HepG2 (cell line): ENCODE results near the gene ZFYVE28. TPM values are rescaled to one million over a fixed set of nuclear protein-coding genes. Genes with fewer than 3 reads are reported as not detected.

Experiments used
- BCL6 ChIP-seq: IDR thresholded peaks from 2 replicates; pipeline ENCODE4 v1.6.1; 2016; ENCODE audit warnings: missing genetic modification reagents, missing compliant biosample characterization
- EP300 ChIP-seq, 3 experiments: sonication (generic) in 1 of 3; formaldehyde crosslinking in 1 of 3; IDR thresholded peaks; 2 replicates each; pipeline versions ENCODE4 v1.5.1 to v1.6.1; 2011 to 2020; ENCODE audit warnings: low read depth in 2 of 3, low read length in 2 of 3, borderline replicate concordance in 1 of 3, improper control_type of control experiment in 1 of 3, mild to moderate bottlenecking in 1 of 3, missing genetic modification reagents in 1 of 3, moderate library complexity in 1 of 3
- GABPA ChIP-seq, 2 experiments: IDR thresholded peaks; 2 replicates each; pipeline ENCODE4 v1.6.1; 2011 to 2016; ENCODE audit warnings: low read depth in 2 of 2, low read length in 1 of 2, missing biosample characterization in 1 of 2, missing genetic modification characterization in 1 of 2
- GMEB1 ChIP-seq: sonication (generic); formaldehyde crosslinking; IDR thresholded peaks from 2 replicates; pipeline ENCODE4 v1.5.1; 2020; ENCODE audit warnings: missing genetic modification reagents, mild to moderate bottlenecking, borderline replicate concordance
- NRL ChIP-seq: sonication (generic); formaldehyde crosslinking; IDR thresholded peaks from 2 replicates; pipeline ENCODE4 v1.5.0; 2020; ENCODE audit warnings: missing genetic modification reagents, mild to moderate bottlenecking, moderate library complexity, borderline replicate concordance
- PAX8 ChIP-seq: sonication (generic); formaldehyde crosslinking; IDR thresholded peaks from 2 replicates; pipeline ENCODE4 v1.8.0; 2022; ENCODE audit warnings: mild to moderate bottlenecking, missing genetic modification reagents, borderline replicate concordance
- PRPF4 ChIP-seq: fragments of 200-400 bp; formaldehyde crosslinking; IDR thresholded peaks from 2 replicates; pipeline ENCODE4 v1.6.1; 2016; ENCODE audit warnings: low read length, low read depth; ENCODE audit not compliant: poor library complexity, severe bottlenecking
- ZNF512 ChIP-seq: sonication (generic); formaldehyde crosslinking; IDR thresholded peaks from 2 replicates; pipeline ENCODE4 v1.4.0; 2020; ENCODE audit warnings: mild to moderate bottlenecking, missing genetic modification reagents
- polyA plus RNA-seq, 8 experiments: library from polyadenylated mRNA; depleted of rRNA in 3 of 8; stranded (reverse) in 7 of 8; unstranded in 1 of 8; fragments of >200 nt; fragmentation: Illumina TruSeq in 4 of 8; extraction: Trizol in 4 of 8; gene quantifications; 2 replicates each; pipeline versions ENCODE4 v1.2.1 to v1.2.3, GENCODE V29; 2011 to 2016; ENCODE audit warnings: low read depth in 4 of 8, missing spikeins in 1 of 8, mixed read lengths in 1 of 8; ENCODE audit not compliant: insufficient read depth in 1 of 8
- total RNA-seq, 5 experiments: library from RNA; depleted of rRNA; stranded (reverse); fragments of >200 nt; fragmentation: Illumina TruSeq; extraction: Trizol; gene quantifications; 2 replicates each; pipeline ENCODE4 v1.2.3, GENCODE V29; 2016; ENCODE audit warnings: low read depth in 1 of 5

Gene ZFYVE28
- total and polyA plus RNA-seq, 2 of the 13 experiments (the other 11 are each of a cell fraction or from before 2014, with no cell fraction given) = 0.12 to 0.22 TPM

- TF ChIP-seq GABPA (IDR thresholded peaks at IDR 0.05; ENCODE audit: low read depth, low read length) (no peak), GABPA (CRISPR knock-in tag; IDR thresholded peaks at IDR 0.05; ENCODE audit: low read depth) (peak; percentile 61; the same call in 1 of the 2 replicates), GMEB1 (no peak), ZNF512 (no peak), BCL6 (CRISPR knock-in tag) (no peak), EP300 (IDR thresholded peaks at IDR 0.05; ENCODE audit: low read depth in 2 of 2, low read length in 2 of 2) (no peak), EP300 (CRISPR knock-in tag; IDR thresholded peaks at IDR 0.05; ENCODE audit: borderline replicate concordance) (no peak), NRL (CRISPR knock-in tag) (no peak), PAX8 (CRISPR knock-in tag) (no peak), PRPF4 (no peak)
Measured at GRCh38 chr4:2393353-2394270, 24.8 kb downstream of the ZFYVE28 start (continued).
